Lung (tissue), 12 donors: ENCODE results near the gene LRRTM4. TPM values are rescaled to one million over a fixed set of nuclear protein-coding genes. Genes with fewer than 3 reads are reported as not detected.

Experiments
- ATAC-seq: fragments of 200-7000 bp; cut with Tn5 transposase; one replicate; pipeline ENCODE4 v1.9.1; 2020; ENCODE audit warnings: moderate number of reproducible peaks; ENCODE audit not compliant: insufficient read depth, low FRiP score
- DNase-seq, 3 donors: peaks; one replicate each; pipeline ENCODE4 v3.0.0-alpha.2; 2013 to 2017
- H3K27ac ChIP-seq, 2 donors: one replicate each; pipeline ENCODE4 v1.5.1; 2013; ENCODE audit warnings: mild to moderate bottlenecking in 2 of 2, moderate library complexity in 2 of 2, control low read depth in 1 of 2, inconsistent platforms in 1 of 2, low read depth in 1 of 2, low read length in 1 of 2
- H3K27me3 ChIP-seq, 3 donors: one replicate each; pipeline ENCODE4 v1.5.1; 2013; ENCODE audit warnings: low read length in 2 of 3; ENCODE audit not compliant: control insufficient read depth in 3 of 3, insufficient read depth in 3 of 3
- H3K36me3 ChIP-seq, 4 donors: one replicate each; pipeline ENCODE4 v1.5.1; 2013; ENCODE audit warnings: low read length in 4 of 4, mild to moderate bottlenecking in 1 of 4, moderate library complexity in 1 of 4; ENCODE audit not compliant: control insufficient read depth in 4 of 4, insufficient read depth in 4 of 4
- H3K4me1 ChIP-seq, 5 donors: one replicate each; pipeline ENCODE4 v1.5.1; 2013; ENCODE audit warnings: low read length in 5 of 5, mild to moderate bottlenecking in 2 of 5, moderate library complexity in 1 of 5; ENCODE audit not compliant: control insufficient read depth in 5 of 5, insufficient read depth in 5 of 5
- H3K4me3 ChIP-seq: one replicate; pipeline ENCODE4 v1.5.1; 2013; ENCODE audit warnings: mild to moderate bottlenecking, control low read depth, moderate library complexity
- H3K9ac ChIP-seq, 2 donors: one replicate each; pipeline ENCODE4 v1.5.1; 2013; ENCODE audit warnings: low read length in 2 of 2, control low read depth in 1 of 2; ENCODE audit not compliant: insufficient read depth in 1 of 2
- H3K9me3 ChIP-seq, 4 donors: one replicate each; pipeline ENCODE4 v1.5.1; 2013; ENCODE audit warnings: low read length in 3 of 4, mild to moderate bottlenecking in 1 of 4, moderate library complexity in 1 of 4; ENCODE audit not compliant: control insufficient read depth in 4 of 4, insufficient read depth in 3 of 4
- WGBS, 2 donors: extraction: QIAGEN DNeasy Blood & Tissue Kit; methylation state at CpG; one replicate each; pipeline ENCODE4 v1.1.7; 2013; 5-methylcytosine and 5-hydroxymethylcytosine counted together
- polyA plus RNA-seq, 2 donors: library from polyadenylated mRNA; stranded (reverse); fragments of 200-250 nt; gene quantifications; one replicate each; pipeline ENCODE4 v1.2.1, GENCODE V29; 2013
- total RNA-seq, 2 donors: library from RNA; depleted of rRNA in 1 of 2; stranded (reverse); fragments of >200 nt in 1 of 2; gene quantifications; one replicate each; pipeline ENCODE4 v1.2.1, GENCODE V29; 2014 to 2021
- TF ChIP-seq, protein P1 (sequence below): IDR thresholded peaks from 2 replicates; pipeline ENCODE4 v1.5.1; 2012; ENCODE audit warnings: mild to moderate bottlenecking; ENCODE audit errors: control extremely low read depth, extremely low read depth
- donor health status: control.
- donor health status: control.
- donor health status: Bipolar disorder and iron deficiency.
- donor health status: healthy.
- donor health status: DM: yes; HTN: yes; CAD: no.

Gene LRRTM4
- total and polyA plus RNA-seq, 4 donors, result 0.08 to 9.2 (median 1.2) TPM; not detected in 1

DNA sequence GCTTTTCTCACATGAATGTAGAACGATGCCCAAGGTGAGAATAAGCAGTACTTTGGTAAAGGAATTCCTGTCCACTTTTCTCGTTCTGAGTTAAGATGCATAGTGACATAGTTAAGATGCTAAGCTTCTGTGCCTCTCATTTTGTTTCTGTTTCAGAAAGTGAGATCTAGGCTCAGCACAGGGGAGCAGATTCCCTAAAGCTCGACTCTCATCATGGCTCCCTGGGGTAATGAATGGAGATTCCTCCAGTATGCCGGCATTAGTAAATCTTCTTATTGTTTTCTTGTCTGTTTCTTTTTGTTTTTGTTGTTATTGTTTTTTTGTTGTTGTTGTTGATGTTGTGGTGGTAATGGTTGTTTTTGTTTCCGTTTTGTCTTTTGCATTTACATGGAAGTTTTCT, 225.4 kb downstream of the LRRTM4 start:
- ATAC-seq (no peak), DNase-seq (no peak)
- no peak overlapping the region for H3K27ac ChIP-seq
- no peaks in the 10 kb centered on the region for H3K9me3 ChIP-seq
- TF ChIP-seq, protein P1, sequence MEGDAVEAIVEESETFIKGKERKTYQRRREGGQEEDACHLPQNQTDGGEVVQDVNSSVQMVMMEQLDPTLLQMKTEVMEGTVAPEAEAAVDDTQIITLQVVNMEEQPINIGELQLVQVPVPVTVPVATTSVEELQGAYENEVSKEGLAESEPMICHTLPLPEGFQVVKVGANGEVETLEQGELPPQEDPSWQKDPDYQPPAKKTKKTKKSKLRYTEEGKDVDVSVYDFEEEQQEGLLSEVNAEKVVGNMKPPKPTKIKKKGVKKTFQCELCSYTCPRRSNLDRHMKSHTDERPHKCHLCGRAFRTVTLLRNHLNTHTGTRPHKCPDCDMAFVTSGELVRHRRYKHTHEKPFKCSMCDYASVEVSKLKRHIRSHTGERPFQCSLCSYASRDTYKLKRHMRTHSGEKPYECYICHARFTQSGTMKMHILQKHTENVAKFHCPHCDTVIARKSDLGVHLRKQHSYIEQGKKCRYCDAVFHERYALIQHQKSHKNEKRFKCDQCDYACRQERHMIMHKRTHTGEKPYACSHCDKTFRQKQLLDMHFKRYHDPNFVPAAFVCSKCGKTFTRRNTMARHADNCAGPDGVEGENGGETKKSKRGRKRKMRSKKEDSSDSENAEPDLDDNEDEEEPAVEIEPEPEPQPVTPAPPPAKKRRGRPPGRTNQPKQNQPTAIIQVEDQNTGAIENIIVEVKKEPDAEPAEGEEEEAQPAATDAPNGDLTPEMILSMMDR, result no peak
- H3K27me3 ChIP-seq, result no peaks in the 10 kb centered on the region
- H3K4me3 ChIP-seq, result no peak overlapping the region
- WGBS, 2 donors, result 79 to 80% methylated on average over 5 of the region's 5 CpGs
- H3K9ac ChIP-seq, result no peak overlapping the region
- H3K36me3 ChIP-seq, result no peaks in the 10 kb centered on the region
- H3K4me1 ChIP-seq, result no peaks in the 10 kb centered on the region

GRCh38 chr2:77294474-77294873, 227.7 kb downstream of the LRRTM4 start:
- TF ChIP-seq, protein P1, result no peak
- no peak for ATAC-seq
- Histone ChIP-seq H3K9ac (no peak overlapping the region), H3K27me3 (no peaks in the 10 kb centered on the region), H3K4me3 (no peak overlapping the region), H3K36me3 (no peaks in the 10 kb centered on the region), H3K4me1 (no peaks in the 10 kb centered on the region), H3K9me3 (no peaks in the 10 kb centered on the region), H3K27ac (no peak overlapping the region)
- no peak for DNase-seq
- WGBS, 2 donors, result 72 to 77% methylated on average over 2 of the region's 2 CpGs

GRCh38 chr2:77284353-77284752, 237.8 kb downstream of the LRRTM4 start:
- TF ChIP-seq, protein P1, result no peak
- ATAC-seq, result no peak

DNA sequence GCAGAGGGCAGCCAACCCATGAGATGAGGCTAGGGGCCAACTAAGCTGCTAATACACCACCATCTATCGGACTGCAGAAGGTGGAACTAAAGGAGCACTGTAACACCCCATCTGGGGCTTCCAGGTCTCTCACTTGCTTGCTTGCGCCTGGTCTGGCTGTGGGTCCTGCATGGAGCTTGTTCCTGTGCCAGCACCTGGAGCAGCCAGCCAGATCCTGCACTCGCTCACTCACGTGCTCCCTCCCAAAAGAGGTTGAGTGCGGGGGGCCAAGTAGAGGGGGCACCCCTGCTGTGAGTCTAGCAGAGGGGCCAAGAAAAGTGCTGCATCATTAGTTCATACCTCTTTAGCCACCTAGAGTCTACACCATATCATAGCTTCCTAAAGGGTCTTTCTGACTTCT, 250.9 kb downstream of the LRRTM4 start:
- Histone ChIP-seq H3K9me3 (peaks cover 0 to 3% (median 0%) of the 10 kb centered on the region in 4 donors), H3K4me3 (no peak overlapping the region), H3K9ac (no peak overlapping the region), H3K27ac (no peak overlapping the region), H3K36me3 (no peaks in the 10 kb centered on the region), H3K27me3 (no peaks in the 10 kb centered on the region), H3K4me1 (no peaks in the 10 kb centered on the region)
- WGBS, 2 donors, result 92 to 96% methylated on average over 5 of the region's 5 CpGs
- TF ChIP-seq, protein P1, result no peak
- DNase-seq, result no peak
- ATAC-seq, result no peak

More at GRCh38 chr2:77284353-77284752, 237.8 kb downstream of the LRRTM4 start:
- Histone ChIP-seq H3K27ac (no peak overlapping the region), H3K9me3 (no peaks in the 10 kb centered on the region), H3K4me1 (no peaks in the 10 kb centered on the region), H3K9ac (no peak overlapping the region), H3K4me3 (no peak overlapping the region), H3K27me3 (no peaks in the 10 kb centered on the region), H3K36me3 (no peaks in the 10 kb centered on the region)
- WGBS, 2 donors, result 38 to 53% methylated on average over 1 of the region's 1 CpG
- no peak for DNase-seq
